GM18858 (cell line): Measurements from ENCODE around the gene BCL7B.
"Not testable (repeated sequence)": the region's sequence is repeated elsewhere in the genome, so short reads cannot be mapped to it uniquely, and the experiment has no call there.

Experiments used
- ATAC-seq: cut with Tn5 transposase; IDR thresholded peaks from one replicate; pipeline ENCODE4 v1.9.1; 2021; ENCODE audit not compliant: unreplicated experiment

Gene BCL7B

DNA sequence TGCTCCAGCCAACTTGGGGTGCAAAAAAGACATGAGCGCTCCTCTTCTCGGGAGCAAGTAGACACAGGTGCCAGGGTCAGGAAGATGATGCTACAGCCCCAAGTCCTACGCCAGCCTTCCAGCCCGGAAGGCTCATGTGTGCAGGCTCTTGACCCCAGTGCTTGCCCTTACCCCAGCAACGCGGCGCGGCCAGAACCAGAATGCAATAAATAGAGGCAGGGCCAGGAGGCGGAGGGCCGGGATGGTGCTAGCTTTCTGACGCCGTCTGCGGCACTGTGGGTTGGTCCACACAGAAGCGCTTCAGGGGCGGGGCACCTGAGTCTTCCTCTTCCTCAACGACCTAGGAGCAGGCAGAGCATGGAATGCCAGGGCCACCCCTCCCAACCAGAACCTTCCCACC is 20.4 kb downstream of the BCL7B start:
- ATAC-seq, result no peak

GRCh38 chr7:73536479-73536878 is 21.0 kb downstream of the BCL7B start:
- ATAC-seq, result no peak

DNA sequence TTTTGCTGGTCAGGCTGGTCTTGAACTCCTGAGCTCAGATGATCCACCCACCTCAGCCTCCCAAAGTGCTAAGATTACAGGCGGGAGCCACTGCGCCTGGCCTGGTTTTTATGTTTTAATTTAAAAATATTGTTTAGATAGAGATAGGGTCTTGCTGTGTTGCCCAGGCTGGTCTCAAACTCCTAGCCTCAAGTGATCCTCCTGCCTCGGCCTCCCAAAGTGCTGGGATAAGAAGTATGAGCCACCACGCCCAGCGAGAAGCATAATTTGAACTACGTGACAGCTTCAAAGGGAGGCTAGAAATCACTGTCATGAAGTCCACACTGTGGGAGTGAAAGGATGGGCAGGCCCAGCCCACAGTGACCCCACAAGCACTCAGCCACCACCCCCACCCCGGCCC is 21.6 kb downstream of the BCL7B start:
- not testable (repeated sequence) for ATAC-seq

DNA sequence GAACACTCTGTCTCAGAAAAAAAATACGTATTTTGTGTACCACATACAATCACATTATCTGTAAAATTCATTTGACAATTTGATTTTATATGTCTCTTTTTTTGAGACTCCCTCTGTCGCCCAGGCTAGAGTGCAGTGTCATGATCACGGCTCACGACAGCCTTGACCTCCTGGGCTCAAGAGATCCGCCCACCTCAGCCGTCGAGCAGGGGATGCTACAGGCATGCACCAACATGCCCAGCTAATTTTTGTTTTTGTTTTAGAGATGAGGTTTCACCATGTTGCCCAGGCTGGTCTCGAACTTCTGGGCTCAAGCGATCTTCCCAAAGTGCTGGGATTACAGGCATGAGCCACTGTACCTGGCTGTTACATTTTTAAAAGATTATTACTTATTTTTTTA is 23.7 kb downstream of the BCL7B start:
- no peak for ATAC-seq

DNA sequence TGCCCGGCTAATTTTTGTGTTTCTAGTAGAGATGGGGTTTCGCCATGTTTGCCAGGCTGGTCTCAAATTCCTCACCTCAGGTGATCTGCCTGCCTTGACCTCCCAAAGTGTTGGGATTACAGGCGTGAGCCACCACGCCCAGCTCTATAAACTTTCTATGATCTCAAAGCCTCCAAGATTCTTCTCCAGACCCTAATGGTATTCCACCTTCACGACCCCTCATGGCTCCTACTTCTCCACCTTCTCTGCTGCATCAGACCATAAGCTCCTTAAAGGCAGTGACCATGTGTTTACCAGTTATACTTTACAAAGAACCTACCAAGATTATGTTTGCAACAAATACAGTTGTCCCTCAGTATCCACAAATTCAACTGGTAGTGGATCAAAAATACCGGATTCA is 25.3 kb downstream of the BCL7B start:
- no peak for ATAC-seq

- no peak for ATAC-seq
These were observed 26.7 kb downstream of the BCL7B start for GRCh38 chr7:73530800-73531199.

GRCh38 chr7:73526896-73527821 is 30.3 kb downstream of the BCL7B start:
- ATAC-seq, result no peak

DNA sequence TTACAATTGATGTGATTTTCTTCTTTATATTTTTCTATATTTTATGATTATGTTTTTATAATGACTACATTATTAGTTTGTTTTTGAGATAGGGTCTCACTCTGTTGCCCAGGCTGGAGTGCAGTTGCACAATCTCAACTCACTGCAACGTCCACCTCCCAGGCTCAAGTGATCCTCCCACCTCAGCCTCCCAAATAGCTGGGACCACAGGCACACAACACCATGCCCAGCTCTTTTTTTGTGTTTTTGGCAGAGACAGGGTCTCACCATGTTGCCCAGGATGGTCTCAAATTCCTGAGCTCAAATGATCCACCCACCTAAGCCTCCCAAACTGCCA is 31.4 kb downstream of the BCL7B start:
- not testable (repeated sequence) for ATAC-seq

DNA sequence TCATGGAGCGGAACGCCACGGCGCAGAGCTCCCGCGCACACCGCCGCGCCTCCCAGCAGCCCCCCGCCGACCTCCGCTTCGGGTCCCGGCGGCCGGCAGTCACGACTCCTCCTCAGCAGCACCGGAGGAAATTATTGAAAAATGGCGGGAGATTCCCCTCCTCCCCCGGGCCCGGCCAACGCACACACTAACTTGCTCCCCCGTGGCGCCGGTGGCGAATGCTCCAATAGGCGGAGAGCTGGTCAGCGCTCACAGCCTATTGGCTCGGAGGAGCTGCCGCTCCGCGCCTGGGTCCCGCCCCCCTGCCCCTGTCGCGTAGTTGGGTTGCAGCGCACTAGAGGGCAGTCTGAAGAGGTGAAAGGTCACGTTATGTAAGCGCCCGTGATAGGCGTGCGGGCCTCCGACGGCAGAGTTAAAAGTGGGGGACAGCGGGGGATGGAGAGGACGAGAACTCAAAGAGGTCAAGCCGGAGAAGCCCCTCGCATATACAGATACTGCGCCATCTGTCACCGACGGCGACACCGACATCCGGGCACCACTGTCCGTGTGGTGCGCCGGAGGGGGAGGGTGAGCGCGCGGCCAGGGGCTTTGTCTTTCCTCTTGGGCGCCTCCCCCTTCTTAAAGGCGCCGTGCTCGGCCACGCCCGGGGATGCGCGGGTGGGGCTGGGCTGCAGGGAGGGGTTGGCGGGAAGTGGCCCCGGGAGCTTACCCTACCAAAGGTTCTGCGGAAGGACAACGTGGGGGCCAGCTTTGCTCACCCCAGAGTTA is 35.2 kb downstream of the BCL7B start, which contains the start of gene BAZ1B:
Gene BAZ1B (minus strand): TSS at position 189 of the 768 bp plus-strand sequence. CDS start 360 bp downstream, outside the sequence.
- peak; percentile 79 for ATAC-seq

GRCh38 chr7:73521636-73522104 is 35.8 kb downstream of the BCL7B start:
- peak; percentile 10 for ATAC-seq

DNA sequence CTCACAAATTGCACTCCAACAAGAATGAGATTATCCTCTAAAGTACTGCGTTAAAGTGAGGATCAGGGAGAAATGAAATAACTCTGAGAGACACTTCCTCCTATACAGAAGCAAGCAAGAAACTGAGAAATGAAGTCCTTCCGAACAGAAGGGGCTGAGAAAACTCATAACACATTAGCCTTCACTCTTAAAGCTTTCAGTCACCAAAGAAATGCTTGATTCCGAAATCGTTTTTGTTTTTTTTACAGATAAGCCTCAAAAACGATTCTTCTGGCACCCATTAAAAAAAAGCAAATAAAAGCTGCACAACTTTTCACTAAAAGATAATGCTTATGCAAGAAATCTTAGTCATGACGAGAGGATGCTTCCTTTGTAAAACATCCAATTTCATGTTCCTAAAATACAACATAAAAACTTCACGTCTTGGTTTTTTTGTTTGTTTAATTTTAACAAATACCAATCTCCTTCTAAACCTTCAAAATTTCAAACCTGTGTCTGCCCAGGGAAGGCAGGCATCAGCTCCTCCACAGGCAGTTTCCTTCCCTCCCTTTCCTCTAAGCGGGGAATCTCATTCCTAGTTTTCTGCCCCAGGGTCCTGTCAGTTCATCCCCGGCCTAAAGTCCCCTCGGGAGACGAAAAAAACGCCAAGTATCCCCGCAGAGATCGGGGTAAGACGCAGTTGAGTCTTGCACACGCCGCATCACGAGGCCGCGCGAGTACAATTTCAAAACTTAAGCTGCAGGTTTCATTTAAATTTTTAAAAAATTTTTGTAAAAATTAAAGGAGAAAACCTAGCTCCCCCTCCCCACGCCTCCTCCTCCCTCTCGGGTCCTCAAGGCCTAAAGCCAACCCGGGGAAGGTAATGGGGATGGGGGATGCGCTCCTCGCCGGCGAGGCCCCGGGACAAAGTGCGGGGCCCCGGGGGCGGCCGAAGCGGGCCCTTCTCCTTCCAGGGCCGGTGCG is 36.5 kb downstream of the BCL7B start:
- no peak for ATAC-seq

DNA sequence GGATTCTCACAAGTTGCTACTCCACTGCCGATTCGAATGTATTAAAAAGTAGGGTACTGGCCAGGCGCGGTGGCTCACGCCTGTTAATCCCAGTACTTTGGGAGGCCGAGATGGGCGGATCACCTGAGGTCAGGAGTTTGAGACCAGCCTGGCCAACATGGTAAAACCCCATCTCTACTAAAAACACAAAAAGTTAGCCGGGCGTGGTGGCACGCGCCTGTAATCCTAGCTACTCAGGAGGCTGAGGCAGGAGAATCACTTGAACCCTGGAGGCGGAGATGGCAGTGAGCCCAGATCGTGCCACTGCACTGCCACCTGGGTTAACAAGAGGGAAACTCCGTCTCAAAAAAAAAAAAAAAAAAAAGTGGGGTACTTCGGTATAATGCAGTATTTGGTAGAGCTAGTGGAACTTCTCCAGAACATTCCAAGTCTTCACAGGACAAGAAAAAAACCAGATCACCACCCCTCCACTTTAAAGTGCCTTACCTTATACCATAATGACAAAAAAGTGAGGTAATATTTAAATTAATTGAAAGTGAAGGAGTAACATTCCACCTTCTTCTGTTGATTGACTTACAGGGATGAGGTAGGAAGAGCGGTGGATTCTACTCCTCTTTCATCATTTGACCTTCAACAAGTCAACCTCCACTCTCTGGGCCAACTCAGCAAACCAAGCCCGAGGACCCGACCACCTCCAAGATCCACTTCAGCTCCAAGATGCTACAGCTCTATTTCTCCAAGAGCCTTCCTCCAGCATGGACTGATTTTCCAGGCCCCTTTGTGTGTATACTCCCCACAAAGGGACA is 37.4 kb downstream of the BCL7B start:
- ATAC-seq, result no peak

GRCh38 chr7:73518470-73518869 is 39.0 kb downstream of the BCL7B start:
- ATAC-seq, result no peak

GRCh38 chr7:73517241-73517995 is 40.1 kb downstream of the BCL7B start:
- ATAC-seq, result no peak

DNA sequence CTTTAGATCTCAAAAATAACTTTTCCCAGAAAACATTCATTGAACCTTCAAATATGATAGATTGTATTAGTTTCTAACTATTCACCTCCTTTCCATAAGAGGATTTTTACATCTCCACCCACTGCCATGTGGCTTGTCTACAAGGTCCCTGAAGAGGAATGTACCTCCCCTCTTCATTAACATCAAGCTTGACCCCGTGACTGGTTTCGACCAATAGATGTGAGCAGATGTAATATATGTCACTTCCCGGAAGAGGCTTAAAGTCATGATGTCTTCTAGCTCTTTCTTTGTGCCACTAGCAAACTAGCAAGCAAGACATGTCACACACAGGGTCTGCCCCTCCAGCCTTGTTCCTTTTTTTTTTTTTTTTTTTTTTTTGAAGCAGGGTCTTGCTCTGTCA is 42.3 kb downstream of the BCL7B start:
- ATAC-seq, result no peak

DNA sequence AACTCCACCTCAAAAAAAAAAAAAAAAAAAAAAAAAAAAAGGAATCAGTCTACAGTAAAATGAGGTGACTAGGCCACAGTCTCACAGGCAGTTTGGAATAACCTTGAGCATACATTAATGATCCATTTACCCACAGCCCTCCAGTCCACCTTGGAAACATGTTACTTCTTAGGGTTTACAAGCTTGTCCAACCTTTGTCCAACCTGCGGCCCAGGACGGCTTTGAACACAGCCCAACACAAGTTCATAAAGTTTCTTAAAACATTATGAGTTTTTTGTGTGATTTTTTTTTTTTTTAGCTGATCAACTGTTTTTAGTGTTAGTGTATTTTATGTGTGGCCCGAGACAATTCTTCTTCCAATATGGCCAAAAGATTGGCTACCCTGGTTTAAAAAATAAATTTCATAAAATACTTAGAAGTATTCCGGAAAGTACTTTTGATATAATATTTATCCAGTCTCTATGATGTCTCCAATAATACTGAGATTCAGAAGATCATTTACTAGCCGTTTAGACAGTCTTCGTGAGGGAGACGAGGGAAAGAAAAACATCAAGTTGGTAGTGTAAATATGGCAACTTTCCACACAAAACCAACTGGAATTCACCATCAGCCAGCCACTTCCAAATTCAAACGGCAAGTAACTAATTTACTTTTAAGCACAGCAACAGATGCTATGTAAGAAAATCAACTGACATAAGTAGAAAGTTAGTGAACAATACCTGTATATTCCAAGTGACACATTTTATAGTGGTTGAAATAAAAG is 45.3 kb downstream of the BCL7B start:
- ATAC-seq, result no peak

DNA sequence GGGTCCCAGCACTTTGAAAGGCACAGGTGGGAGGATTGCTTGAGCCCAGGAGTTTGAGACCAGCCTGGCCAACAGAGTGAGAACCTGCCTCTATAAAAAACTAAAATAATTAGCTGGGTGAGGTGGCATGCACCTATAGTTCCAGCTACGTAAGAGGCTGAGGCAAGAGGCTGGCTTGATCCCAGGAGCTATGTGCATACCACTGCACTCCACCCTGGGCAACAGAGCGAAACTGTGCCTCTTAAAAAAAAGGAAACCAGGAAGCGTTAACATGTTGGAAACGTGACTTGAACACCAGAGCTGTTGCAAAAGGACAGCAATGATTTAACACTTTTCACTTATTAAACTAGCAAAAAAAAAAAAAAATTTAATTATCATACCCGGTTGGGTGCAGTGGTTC is 48.0 kb downstream of the BCL7B start:
- ATAC-seq, result no peak

GRCh38 chr7:73507556-73507955 is 49.9 kb downstream of the BCL7B start:
- ATAC-seq, result no peak

GRCh38 chr7:73504920-73505319 is 52.6 kb downstream of the BCL7B start:
- no peak for ATAC-seq
